Measurements from ENCODE around the gene ZSCAN20.

DNA sequence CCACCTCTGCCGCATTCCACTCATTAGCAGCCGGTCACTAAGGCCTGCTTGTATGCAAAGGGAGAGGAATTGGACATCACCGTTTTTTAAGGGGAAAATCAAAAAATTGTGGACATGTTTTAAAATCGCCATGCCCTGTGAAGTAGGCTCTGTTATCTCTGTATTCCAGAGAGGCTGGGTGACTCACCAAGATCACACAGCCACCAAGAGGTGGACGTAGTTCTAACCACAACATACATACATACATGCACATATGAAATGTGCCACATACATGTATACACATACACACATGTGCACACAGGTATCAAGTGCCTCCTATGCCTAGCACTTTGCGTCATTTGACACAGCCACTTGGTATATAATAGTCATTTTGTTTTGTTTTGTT is 16.0 kb upstream of the ZSCAN20 start:
- no peak for TF ChIP-seq EZH2phosphoT487 (IDR thresholded peaks at IDR 0.05; ENCODE audit: borderline replicate concordance, low read depth, low read length)
- TF ChIP-seq, protein P1, sequence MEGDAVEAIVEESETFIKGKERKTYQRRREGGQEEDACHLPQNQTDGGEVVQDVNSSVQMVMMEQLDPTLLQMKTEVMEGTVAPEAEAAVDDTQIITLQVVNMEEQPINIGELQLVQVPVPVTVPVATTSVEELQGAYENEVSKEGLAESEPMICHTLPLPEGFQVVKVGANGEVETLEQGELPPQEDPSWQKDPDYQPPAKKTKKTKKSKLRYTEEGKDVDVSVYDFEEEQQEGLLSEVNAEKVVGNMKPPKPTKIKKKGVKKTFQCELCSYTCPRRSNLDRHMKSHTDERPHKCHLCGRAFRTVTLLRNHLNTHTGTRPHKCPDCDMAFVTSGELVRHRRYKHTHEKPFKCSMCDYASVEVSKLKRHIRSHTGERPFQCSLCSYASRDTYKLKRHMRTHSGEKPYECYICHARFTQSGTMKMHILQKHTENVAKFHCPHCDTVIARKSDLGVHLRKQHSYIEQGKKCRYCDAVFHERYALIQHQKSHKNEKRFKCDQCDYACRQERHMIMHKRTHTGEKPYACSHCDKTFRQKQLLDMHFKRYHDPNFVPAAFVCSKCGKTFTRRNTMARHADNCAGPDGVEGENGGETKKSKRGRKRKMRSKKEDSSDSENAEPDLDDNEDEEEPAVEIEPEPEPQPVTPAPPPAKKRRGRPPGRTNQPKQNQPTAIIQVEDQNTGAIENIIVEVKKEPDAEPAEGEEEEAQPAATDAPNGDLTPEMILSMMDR (conservative IDR thresholded peaks at IDR 0.05; ENCODE audit: low read length): no peak

All from OCI-LY7 (cell line).